Mesenchymal stem cell (in vitro differentiated cells and primary cell): ENCODE measurements around the gene ABCG1. TPM values are rescaled to one million over a fixed set of nuclear protein-coding genes. Genes with fewer than 3 reads are reported as not detected.

Experiments
- DNase-seq: peaks from one replicate; pipeline ENCODE4 v3.0.0-alpha.2; 2013
- H2AFZ ChIP-seq: one replicate; pipeline ENCODE4 v1.6.1; 2013; ENCODE audit warnings: low read depth, mild to moderate bottlenecking, control low read depth, inconsistent platforms, low read length, moderate library complexity
- H2AK5ac ChIP-seq: 2 replicates; pipeline ENCODE4 v1.6.1; 2013; ENCODE audit warnings: low read length, moderate library complexity, mild to moderate bottlenecking, inconsistent platforms; ENCODE audit not compliant: severe bottlenecking
- H2BK120ac ChIP-seq: one replicate; pipeline ENCODE4 v1.6.1; 2013; ENCODE audit warnings: low read depth, mild to moderate bottlenecking, inconsistent platforms, low read length, moderate library complexity
- H2BK12ac ChIP-seq, 2 experiments: one replicate each; pipeline ENCODE4 v1.6.1; 2013; ENCODE audit warnings: inconsistent platforms in 2 of 2, low read length in 2 of 2, mild to moderate bottlenecking in 2 of 2, moderate library complexity in 2 of 2, control low read depth in 1 of 2
- H2BK15ac ChIP-seq: one replicate; pipeline ENCODE4 v1.6.1; 2013; ENCODE audit warnings: mild to moderate bottlenecking, low read depth, inconsistent platforms; ENCODE audit not compliant: poor library complexity, severe bottlenecking
- H2BK5ac ChIP-seq: 2 replicates; pipeline ENCODE4 v1.6.1; 2013; ENCODE audit warnings: low read depth, mild to moderate bottlenecking, low read length, control low read depth, inconsistent platforms; ENCODE audit not compliant: poor library complexity, severe bottlenecking
- H3K14ac ChIP-seq, 2 experiments: one replicate each; pipeline ENCODE4 v1.6.1; 2013; ENCODE audit warnings: inconsistent platforms in 2 of 2, low read length in 2 of 2, control low read depth in 1 of 2, mild to moderate bottlenecking in 1 of 2, moderate library complexity in 1 of 2
- H3K18ac ChIP-seq, 2 experiments: one replicate each; pipeline ENCODE4 v1.6.1; 2013; ENCODE audit warnings: inconsistent platforms in 2 of 2, low read length in 2 of 2, control low read depth in 1 of 2, low read depth in 1 of 2, mild to moderate bottlenecking in 1 of 2
- H3K23ac ChIP-seq, 2 experiments: one replicate each; pipeline ENCODE4 v1.6.1; 2013; ENCODE audit warnings: inconsistent platforms in 2 of 2, low read length in 2 of 2, mild to moderate bottlenecking in 2 of 2, moderate library complexity in 2 of 2, control low read depth in 1 of 2
- H3K27ac ChIP-seq: 2 replicates; pipeline ENCODE4 v1.5.1; 2013; ENCODE audit warnings: mild to moderate bottlenecking, moderate library complexity, low read length, control low read depth, inconsistent platforms; ENCODE audit not compliant: poor library complexity, severe bottlenecking
- H3K27me3 ChIP-seq, 2 experiments: 2 replicates each; pipeline versions ENCODE4 v1.6.1 to v1.7.0; 2013; ENCODE audit warnings: low read length in 2 of 2, mild to moderate bottlenecking in 2 of 2, moderate library complexity in 2 of 2, control low read depth in 1 of 2, inconsistent platforms in 1 of 2; ENCODE audit not compliant: control insufficient read depth in 1 of 2, insufficient read depth in 1 of 2
- H3K36me3 ChIP-seq, 2 experiments: 2 replicates each; pipeline versions ENCODE4 v1.6.1 to v1.7.0; 2013; ENCODE audit warnings: low read length in 2 of 2, control low read depth in 1 of 2, inconsistent platforms in 1 of 2, low read depth in 1 of 2, mild to moderate bottlenecking in 1 of 2; ENCODE audit not compliant: insufficient read depth in 2 of 2, control insufficient read depth in 1 of 2
- H3K4ac ChIP-seq, 2 experiments: one replicate each; pipeline ENCODE4 v1.6.1; 2013; ENCODE audit warnings: inconsistent platforms in 2 of 2, low read length in 2 of 2, mild to moderate bottlenecking in 2 of 2, moderate library complexity in 2 of 2, control low read depth in 1 of 2, low read depth in 1 of 2
- H3K4me1 ChIP-seq: 2 replicates; pipeline ENCODE4 v1.6.1; 2013; ENCODE audit warnings: low read depth, low read length, control low read depth; ENCODE audit not compliant: control insufficient read depth, insufficient read depth
- H3K4me2 ChIP-seq: 2 replicates; pipeline ENCODE4 v1.6.1; 2013; ENCODE audit warnings: low read length, mild to moderate bottlenecking, inconsistent platforms; ENCODE audit not compliant: poor library complexity, severe bottlenecking
- H3K4me3 ChIP-seq, 2 experiments: 2 replicates each; pipeline versions ENCODE4 v1.5.1 to v1.7.0; 2013; ENCODE audit warnings: low read length in 2 of 2, mild to moderate bottlenecking in 2 of 2, control low read depth in 1 of 2, low read depth in 1 of 2; ENCODE audit not compliant: insufficient read depth in 1 of 2
- H3K79me1 ChIP-seq: replicated peaks from 2 replicates; pipeline ENCODE4 v1.6.1; 2013; ENCODE audit warnings: mild to moderate bottlenecking, control low read depth, low read length, inconsistent platforms; ENCODE audit not compliant: poor library complexity, severe bottlenecking
- H3K9ac ChIP-seq: 2 replicates; pipeline ENCODE4 v1.7.0; 2013; ENCODE audit warnings: mild to moderate bottlenecking, low read length, moderate library complexity
- H3K9me3 ChIP-seq: 2 replicates; pipeline ENCODE4 v1.7.0; 2013; ENCODE audit warnings: mild to moderate bottlenecking, low read length; ENCODE audit not compliant: control insufficient read depth
- H4K8ac ChIP-seq: one replicate; pipeline ENCODE4 v1.6.1; 2013; ENCODE audit warnings: inconsistent platforms, mild to moderate bottlenecking, low read length, moderate library complexity
- H4K91ac ChIP-seq: one replicate; pipeline ENCODE4 v1.6.1; 2013; ENCODE audit warnings: mild to moderate bottlenecking, low read length, inconsistent platforms
- WGBS: methylation state at CpG from one replicate; pipeline ENCODE4 v1.1.7; 2013; ENCODE audit warnings: mixed read lengths; 5-methylcytosine and 5-hydroxymethylcytosine counted together
- polyA plus RNA-seq, 2 experiments: library from polyadenylated mRNA; stranded (reverse); fragments of 200-250 nt; gene quantifications; one replicate each; pipeline ENCODE4 v1.2.3, GENCODE V29; 2013

The ABCG1 gene
- 3.1 TPM for polyA plus RNA-seq (2013, experiment 1 of 2)
- polyA plus RNA-seq (2013, experiment 2 of 2), result 3.1 TPM

DNA sequence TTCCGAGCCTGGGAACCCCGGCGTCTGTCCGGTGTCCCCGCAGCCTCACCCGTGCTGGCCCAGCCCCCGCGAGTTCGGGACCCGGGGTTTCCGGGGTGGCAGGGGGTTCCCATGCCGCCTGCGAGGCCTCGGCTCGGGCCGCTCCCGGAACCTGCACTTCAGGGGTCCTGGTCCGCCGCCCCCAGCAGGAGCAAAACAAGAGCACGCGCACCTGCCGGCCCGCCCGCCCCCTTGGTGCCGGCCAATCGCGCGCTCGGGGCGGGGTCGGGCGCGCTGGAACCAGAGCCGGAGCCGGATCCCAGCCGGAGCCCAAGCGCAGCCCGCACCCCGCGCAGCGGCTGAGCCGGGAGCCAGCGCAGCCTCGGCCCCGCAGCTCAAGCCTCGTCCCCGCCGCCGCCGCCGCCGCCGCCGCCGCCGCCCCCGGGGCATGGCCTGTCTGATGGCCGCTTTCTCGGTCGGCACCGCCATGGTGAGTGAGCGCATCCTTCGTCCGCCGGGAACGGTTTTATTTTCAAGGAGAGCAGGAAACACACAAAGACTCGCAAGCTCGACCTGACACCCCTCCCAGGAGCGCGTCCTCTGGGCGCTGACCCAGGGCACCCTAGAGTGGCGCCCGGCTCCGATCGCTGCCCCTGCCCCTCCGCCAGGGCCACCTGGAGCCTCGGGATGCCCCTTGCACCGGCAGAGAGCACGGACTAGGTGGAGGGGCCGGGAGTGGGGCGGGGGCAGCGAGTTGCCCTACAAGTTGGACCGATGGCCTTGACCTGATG is at the start of gene ABCG1:
Gene ABCG1, plus strand, starts transcription at position 305 of the 770 bp plus-strand sequence. Its CDS starts 123 bp downstream, at position 428.
- DNase-seq, result no peak
- H2BK15ac ChIP-seq, result no peak within 1 kb of the TSS
- H3K36me3 ChIP-seq, result no peaks in the 10 kb centered on the region
- no peak within 1 kb of the TSS for H2AK5ac ChIP-seq
- H3K4me2 ChIP-seq, result peak within 1 kb of the TSS; percentile 76
- H3K23ac ChIP-seq, result no peak within 1 kb of the TSS
- no peak within 1 kb of the TSS for H4K8ac ChIP-seq
- no peak within 1 kb of the TSS for H3K27ac ChIP-seq
- 2% methylated on average over 76 of the region's 83 CpGs for WGBS
- H3K18ac ChIP-seq, result no peak within 1 kb of the TSS
- H3K9ac ChIP-seq, result peak within 1 kb of the TSS; percentile 45
- no peak within 1 kb of the TSS for H2BK120ac ChIP-seq
- peak within 1 kb of the TSS; percentile 45 to 77 for H3K4me3 ChIP-seq
- no peaks in the 10 kb centered on the region for H3K79me1 ChIP-seq
- no peak within 1 kb of the TSS for H3K14ac ChIP-seq
- peaks cover 82% of the 10 kb centered on the region in 2 experiments for H3K27me3 ChIP-seq
- H2BK12ac ChIP-seq, result no peak within 1 kb of the TSS
- H2BK5ac ChIP-seq, result no peak within 1 kb of the TSS
- H4K91ac ChIP-seq, result no peak within 1 kb of the TSS
- H2AFZ ChIP-seq, result no peak within 1 kb of the TSS
- H3K4me1 ChIP-seq, result peaks cover 18% of the 10 kb centered on the region
- peaks cover 4% of the 10 kb centered on the region for H3K9me3 ChIP-seq
- no peak within 1 kb of the TSS for H3K4ac ChIP-seq

- H2BK12ac ChIP-seq, result no peak overlapping the region
- no peaks in the 10 kb centered on the region for H3K79me1 ChIP-seq
- no peak overlapping the region for H3K4me3 ChIP-seq
- H3K4me1 ChIP-seq, result no peaks in the 10 kb centered on the region
- no peak overlapping the region for H3K18ac ChIP-seq
- H4K8ac ChIP-seq, result no peak overlapping the region
- no peak overlapping the region for H4K91ac ChIP-seq
- no peak overlapping the region for H3K4me2 ChIP-seq
- DNase-seq, result no peak
- H3K9me3 ChIP-seq, result no peaks in the 10 kb centered on the region
- no peak overlapping the region for H3K23ac ChIP-seq
- H2BK120ac ChIP-seq, result no peak overlapping the region
- H2AK5ac ChIP-seq, result no peak overlapping the region
- H3K36me3 ChIP-seq, result no peaks in the 10 kb centered on the region
- H2AFZ ChIP-seq, result no peak overlapping the region
- H3K27me3 ChIP-seq, result peaks cover 5 to 9% of the 10 kb centered on the region in 2 experiments
- H2BK15ac ChIP-seq, result no peak overlapping the region
- H3K14ac ChIP-seq, result no peak overlapping the region
- H3K4ac ChIP-seq, result no peak overlapping the region
- H3K9ac ChIP-seq, result no peak overlapping the region
- no peak overlapping the region for H2BK5ac ChIP-seq
- H3K27ac ChIP-seq, result no peak overlapping the region
Observed at GRCh38 chr21:42169758-42170157, 49.2 kb upstream of the ABCG1 start.

DNA sequence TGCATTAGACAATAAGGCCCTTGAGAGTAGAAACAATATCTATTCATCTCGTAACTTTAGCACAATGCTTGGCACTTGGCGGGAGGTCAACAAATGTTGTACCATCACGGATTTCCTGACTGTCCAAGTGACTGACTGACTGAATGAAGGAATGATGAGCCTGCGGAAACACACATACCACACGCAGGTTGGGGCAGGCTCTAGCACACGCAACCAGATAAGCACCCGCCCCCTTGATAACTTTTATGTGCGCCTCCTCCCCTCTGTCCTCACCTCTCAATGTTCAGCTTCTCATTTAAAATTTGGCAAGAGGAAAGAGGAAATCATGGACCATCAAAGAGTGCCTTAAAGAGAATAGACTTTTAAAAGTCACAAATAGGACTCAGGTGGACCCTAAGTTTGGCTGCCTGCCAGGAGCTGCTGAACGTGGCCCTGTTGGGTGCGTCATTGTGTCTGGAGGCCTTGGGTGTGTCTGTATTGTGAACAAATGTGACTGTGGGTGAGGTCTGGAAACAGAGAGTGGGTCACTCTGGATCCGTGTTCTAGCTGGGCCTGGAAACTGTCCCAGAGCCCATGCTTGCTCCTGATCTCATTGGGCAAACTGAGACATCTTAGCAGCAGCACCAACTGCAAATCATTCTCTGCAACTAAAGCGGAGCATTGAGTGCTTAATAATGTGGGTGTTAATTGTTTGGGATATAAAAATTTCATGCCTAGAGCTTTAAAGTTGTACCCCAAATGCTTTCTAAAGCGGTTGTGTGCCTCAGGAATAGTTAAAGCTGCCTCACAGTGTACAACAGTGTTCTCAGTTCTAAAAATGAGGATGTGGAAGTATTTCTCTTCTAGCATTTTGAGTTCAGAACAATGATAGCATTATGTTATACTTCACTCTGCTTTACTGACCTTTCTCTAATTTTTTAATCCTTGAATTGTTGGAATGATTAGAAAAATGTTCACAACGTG is 47.6 kb upstream of the ABCG1 start:
- Histone ChIP-seq H3K9me3 (peaks cover 3% of the 10 kb centered on the region), H3K4me2 (no peak overlapping the region), H3K4me3 (no peak overlapping the region), H3K36me3 (no peaks in the 10 kb centered on the region), H2BK15ac (no peak overlapping the region), H4K8ac (no peak overlapping the region), H2BK120ac (no peak overlapping the region), H2BK12ac (no peak overlapping the region), H2AFZ (no peak overlapping the region), H3K79me1 (no peaks in the 10 kb centered on the region), H3K4ac (no peak overlapping the region), H3K23ac (no peak overlapping the region), H3K14ac (no peak overlapping the region), H3K27me3 (peaks cover 19 to 23% of the 10 kb centered on the region in 2 experiments), H4K91ac (no peak overlapping the region), H3K18ac (no peak overlapping the region), H3K27ac (no peak overlapping the region), H2BK5ac (no peak overlapping the region), H2AK5ac (no peak overlapping the region), H3K4me1 (no peaks in the 10 kb centered on the region), H3K9ac (no peak overlapping the region)
- no peak for DNase-seq
- 86% methylated on average over 11 of the region's 14 CpGs for WGBS
